ENCODE data around the gene IRGC. TPM values are rescaled to one million over a fixed set of nuclear protein-coding genes. Genes with fewer than 3 reads are reported as not detected.

Gene IRGC
- total and polyA plus RNA-seq, 2 of the 4 experiments (the other 2 are of a cell fraction): not detected

DNA sequence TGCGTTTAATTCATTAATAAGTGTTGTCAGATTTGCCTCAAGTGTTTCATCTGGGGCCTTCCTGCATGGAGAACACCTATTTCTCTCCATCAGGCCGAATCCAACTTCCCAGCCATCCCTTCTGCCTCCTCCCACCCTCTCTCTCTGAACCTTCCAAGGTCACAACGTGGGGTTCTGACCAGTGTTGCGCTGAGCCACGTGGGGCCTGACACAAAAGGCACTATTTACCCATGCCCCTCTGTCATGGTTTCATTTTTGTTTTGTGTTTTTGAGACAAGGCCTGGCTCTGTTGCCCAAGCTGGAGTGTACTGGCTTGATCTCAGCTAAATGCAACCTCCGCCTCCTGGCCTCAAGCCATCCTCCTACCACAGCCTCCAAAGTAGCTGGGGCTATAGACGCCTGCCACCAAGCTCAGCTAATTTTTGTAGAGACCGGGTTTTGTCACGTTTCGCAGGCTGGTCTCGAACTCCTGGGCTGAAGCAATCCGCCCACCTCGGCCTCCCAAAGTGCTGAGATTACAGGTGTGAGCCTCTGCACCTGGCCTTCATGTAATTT, 8.6 kb upstream of the IRGC start:
- Histone ChIP-seq H3K79me1 (ENCODE audit: low read depth in 1 of 2, low read length in 2 of 2) (no peaks in the 10 kb centered on the region), H3K23ac (ENCODE audit: low read depth, low read length) (no peak overlapping the region), H3K14ac (replicated peaks; ENCODE audit: low read depth, low read length) (no peak overlapping the region), H3K36me3 (ENCODE audit: control insufficient read depth, insufficient read depth, low read length) (no peaks in the 10 kb centered on the region), H3K18ac (ENCODE audit: low read depth, low read length) (no peak overlapping the region), H2AFZ (replicated peaks; ENCODE audit: low read length, poor library complexity) (peak overlapping the region; percentile 43), H2BK15ac (ENCODE audit: low read depth, low read length) (no peak overlapping the region), H3K9me1 (ENCODE audit: insufficient read depth, low read length) (no peaks in the 10 kb centered on the region), H3K27ac (ENCODE audit: insufficient read depth, low read length) (no peak overlapping the region), H3K4ac (ENCODE audit: low read depth, low read length) (no peak overlapping the region), H4K91ac (ENCODE audit: insufficient read depth, low read depth, low read length) (no peak overlapping the region), H3K4me1 (ENCODE audit: control insufficient read depth, insufficient read depth, low read length) (peaks cover 5% of the 10 kb centered on the region), H3K56ac (ENCODE audit: extremely low read depth, insufficient read depth, low read length) (no peak overlapping the region), H3K9ac (ENCODE audit: low read depth, low read length) (no peak overlapping the region), H4K20me1 (ENCODE audit: insufficient read depth, low read length) (no peaks in the 10 kb centered on the region), H2BK5ac (ENCODE audit: low read depth, low read length, poor library complexity, severe bottlenecking) (no peak overlapping the region), H2BK120ac (ENCODE audit: low read depth, low read length) (no peak overlapping the region), H4K8ac (ENCODE audit: low read depth in 2 of 2, low read length in 2 of 2) (no peak overlapping the region), H3K27me3 (ENCODE audit: control insufficient read depth, insufficient read depth, low read length) (no peaks in the 10 kb centered on the region; the same call in 1 of the 2 replicates), H2AK9ac (replicated peaks; ENCODE audit: low read depth, low read length, poor library complexity) (no peak overlapping the region), H4K5ac (ENCODE audit: low read depth, low read length) (no peak overlapping the region), H3K4me2 (ENCODE audit: low read depth, low read length) (no peak overlapping the region), H2AK5ac (ENCODE audit: low read depth, low read length) (no peak overlapping the region), H3K9me3 (ENCODE audit: control insufficient read depth, insufficient read depth, low read length) (peaks cover 9% of the 10 kb centered on the region), H3K4me3 (ENCODE audit: insufficient read depth, low read depth, low read length) (no peak overlapping the region), H2BK20ac (ENCODE audit: low read depth, low read length) (no peak overlapping the region)
- TF ChIP-seq RFX5 (IDR thresholded peaks at IDR 0.05; ENCODE audit: low read depth, low read length): no peak
- TF ChIP-seq POLR2A (IDR thresholded peaks at IDR 0.05; ENCODE audit: low read depth, low read length): no peak
- no peak for TF ChIP-seq FOS (IDR thresholded peaks at IDR 0.05; ENCODE audit: low read depth, low read length)
- no peak for TF ChIP-seq CHD1 (IDR thresholded peaks at IDR 0.05; ENCODE audit: low read depth, low read length)
- TF ChIP-seq SMC3 (IDR thresholded peaks at IDR 0.05; ENCODE audit: low read depth, low read length): no peak
- no peak for TF ChIP-seq MAFK (IDR thresholded peaks at IDR 0.05; ENCODE audit: low read depth, low read length)
- TF ChIP-seq MAZ (IDR thresholded peaks at IDR 0.05; ENCODE audit: borderline replicate concordance, low read depth, low read length): no peak
- TF ChIP-seq, protein P1, sequence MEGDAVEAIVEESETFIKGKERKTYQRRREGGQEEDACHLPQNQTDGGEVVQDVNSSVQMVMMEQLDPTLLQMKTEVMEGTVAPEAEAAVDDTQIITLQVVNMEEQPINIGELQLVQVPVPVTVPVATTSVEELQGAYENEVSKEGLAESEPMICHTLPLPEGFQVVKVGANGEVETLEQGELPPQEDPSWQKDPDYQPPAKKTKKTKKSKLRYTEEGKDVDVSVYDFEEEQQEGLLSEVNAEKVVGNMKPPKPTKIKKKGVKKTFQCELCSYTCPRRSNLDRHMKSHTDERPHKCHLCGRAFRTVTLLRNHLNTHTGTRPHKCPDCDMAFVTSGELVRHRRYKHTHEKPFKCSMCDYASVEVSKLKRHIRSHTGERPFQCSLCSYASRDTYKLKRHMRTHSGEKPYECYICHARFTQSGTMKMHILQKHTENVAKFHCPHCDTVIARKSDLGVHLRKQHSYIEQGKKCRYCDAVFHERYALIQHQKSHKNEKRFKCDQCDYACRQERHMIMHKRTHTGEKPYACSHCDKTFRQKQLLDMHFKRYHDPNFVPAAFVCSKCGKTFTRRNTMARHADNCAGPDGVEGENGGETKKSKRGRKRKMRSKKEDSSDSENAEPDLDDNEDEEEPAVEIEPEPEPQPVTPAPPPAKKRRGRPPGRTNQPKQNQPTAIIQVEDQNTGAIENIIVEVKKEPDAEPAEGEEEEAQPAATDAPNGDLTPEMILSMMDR (conservative IDR thresholded peaks at IDR 0.05; ENCODE audit: low read depth, low read length): no peak
- no peak for TF ChIP-seq RCOR1 (IDR thresholded peaks at IDR 0.05; ENCODE audit: insufficient replicate concordance, low read length)
- TF ChIP-seq NFE2L2 (IDR thresholded peaks at IDR 0.05; ENCODE audit: low read depth, low read length): no peak
- dilution Hi-C loops (cut with HindIII; ENCODE audit: low sequenced_read_pairs, unreplicated experiment) (no loop called here), in situ Hi-C loops (cut with MboI; ENCODE audit: low sequenced_read_pairs) (no loop called here), intact Hi-C loops (cut with micrococcal nuclease) (no loop called here)
- CTCF ChIA-PET: no interaction called here
- POLR2A ChIA-PET (ENCODE audit: unreplicated experiment): no interaction called here
- no peak for ATAC-seq (ENCODE audit: low read depth)
- no peak for DNase-seq
- WGBS, 2 experiments (ENCODE audit: extremely low coverage in 2 of 2, insufficient read length in 1 of 2): 81% methylated on average over 7 of the region's 13 CpGs; no CpG with 5 or more reads in 1 of the 2 experiments
- no TSS peak for BruUV-seq (replicated peaks)

Measured in IMR-90 (cell line).